Sigmoid colon (tissue), 7 donors: ENCODE results near the gene IMMP2L. TPM values are rescaled to one million over a fixed set of nuclear protein-coding genes. Genes with fewer than 3 reads are reported as not detected.

Source experiments
- DNase-seq: peaks from one replicate; pipeline ENCODE4 v3.0.0-alpha.2; 2019
- H3K27ac ChIP-seq, 4 donors: fragments of 200-600 bp; sonication (generic); one replicate each; pipeline ENCODE4 v1.5.1; 2016 to 2019; ENCODE audit warnings: mild to moderate bottlenecking in 1 of 4
- H3K27me3 ChIP-seq, 3 donors: fragments of 200-600 bp; sonication (generic); one replicate each; pipeline ENCODE4 v1.5.1; 2019; ENCODE audit warnings: mild to moderate bottlenecking in 1 of 3
- H3K36me3 ChIP-seq, 4 donors: fragments of 200-600 bp; sonication (generic); one replicate each; pipeline ENCODE4 v1.5.1; 2016 to 2019
- H3K4me1 ChIP-seq, 4 donors: fragments of 200-600 bp; sonication (generic); one replicate each; pipeline ENCODE4 v1.5.1; 2017 to 2019
- H3K4me3 ChIP-seq, 4 donors: fragments of 200-600 bp; sonication (generic); one replicate each; pipeline ENCODE4 v1.5.1; 2017 to 2019; ENCODE audit warnings: mild to moderate bottlenecking in 2 of 4, moderate library complexity in 1 of 4
- H3K9me3 ChIP-seq, 4 donors: fragments of 200-600 bp in 3 of 4; sonication (generic) in 3 of 4; one replicate each; pipeline versions ENCODE4 v1.5.1 to v1.6.1; 2013 to 2019
- CTCF ChIP-seq, 4 experiments: fragments of 450-650 bp in 3 of 4; fragments of 200-600 bp in 1 of 4; IDR thresholded peaks; one replicate each; pipeline ENCODE4 v1.5.1; 2016 to 2019; ENCODE audit warnings: antibody characterized with exemption in 4 of 4, mild to moderate bottlenecking in 3 of 4, moderate library complexity in 2 of 4
- EP300 ChIP-seq, 4 donors: sonication (generic); formaldehyde crosslinking; IDR thresholded peaks; one replicate each; pipeline ENCODE4 v1.6.1; 2017; ENCODE audit warnings: antibody characterized with exemption in 4 of 4
- POLR2A ChIP-seq, 2 donors: fragments of 450-650 bp; IDR thresholded peaks; one replicate each; pipeline ENCODE4 v1.6.1; 2016; ENCODE audit warnings: antibody characterized with exemption in 2 of 2, mild to moderate bottlenecking in 2 of 2, moderate library complexity in 2 of 2
- POLR2AphosphoS5 ChIP-seq, 4 donors: sonication (generic); formaldehyde crosslinking; IDR thresholded peaks; one replicate each; pipeline ENCODE4 v1.6.1; 2017; ENCODE audit warnings: antibody characterized with exemption in 4 of 4
- WGBS, 2 donors: extraction: QIAGEN DNeasy Blood & Tissue Kit; methylation state at CpG; one replicate each; pipeline ENCODE4 v1.1.7; 2013; 5-methylcytosine and 5-hydroxymethylcytosine counted together
- intact Hi-C: fragments of 100-400 bp; cut with DNase I; formaldehyde crosslinking; loops from one replicate; pipeline ENCODE4 v1.15.1; 2023
- polyA plus RNA-seq, 3 donors: library from polyadenylated mRNA; stranded (reverse); fragments of 200-250 nt; gene quantifications; one replicate each; pipeline ENCODE4 v1.2.3, GENCODE V29; 2013
- total RNA-seq, 4 donors: library from RNA; depleted of rRNA; stranded (reverse); fragments of >200 nt; gene quantifications; one replicate each; pipeline ENCODE4 v1.1.0, GENCODE V29; 2016
- donor health status: healthy with polysubstance abuse.
- donor health status: Bipolar disorder and iron deficiency.
- donor health status: healthy.

Gene IMMP2L
- total and polyA plus RNA-seq, 7 donors: 2.5 to 57.9 (median 18.5) TPM

GRCh38 chr7:111388016-111388415, 174.3 kb downstream of the IMMP2L start:
- Histone ChIP-seq H3K27ac (no peak overlapping the region), H3K27me3 (no peaks in the 10 kb centered on the region), H3K36me3 (no peaks in the 10 kb centered on the region), H3K4me1 (peaks cover 0 to 8% (median 1%) of the 10 kb centered on the region in 4 donors), H3K9me3 (no peaks in the 10 kb centered on the region), H3K4me3 (no peak overlapping the region)
- TF ChIP-seq EP300 (IDR thresholded peaks at IDR 0.05) (no peak), POLR2A (IDR thresholded peaks at IDR 0.05) (no peak), POLR2AphosphoS5 (IDR thresholded peaks at IDR 0.05) (no peak), CTCF (IDR thresholded peaks at IDR 0.05) (no peak)
- intact Hi-C loops: no loop called here
- 86 to 92% methylated on average over 2 of the region's 2 CpGs for WGBS, 2 donors
- DNase-seq: no peak

- DNase-seq: no peak
- Histone ChIP-seq H3K27me3 (no peaks in the 10 kb centered on the region), H3K36me3 (no peaks in the 10 kb centered on the region), H3K4me1 (no peaks in the 10 kb centered on the region), H3K4me3 (no peak overlapping the region), H3K9me3 (no peaks in the 10 kb centered on the region), H3K27ac (no peak overlapping the region)
- TF ChIP-seq CTCF (IDR thresholded peaks at IDR 0.05): no peak
- no peak for TF ChIP-seq EP300 (IDR thresholded peaks at IDR 0.05)
- TF ChIP-seq POLR2A (IDR thresholded peaks at IDR 0.05): no peak
- no peak for TF ChIP-seq POLR2AphosphoS5 (IDR thresholded peaks at IDR 0.05)
- intact Hi-C loops: no loop called here
- 91 to 92% methylated on average over 3 of the region's 3 CpGs for WGBS, 2 donors
Measured at GRCh38 chr7:111384065-111384891, 178.0 kb downstream of the IMMP2L start.

GRCh38 chr7:111383133-111383532, 179.2 kb downstream of the IMMP2L start:
- Histone ChIP-seq H3K9me3 (no peaks in the 10 kb centered on the region), H3K36me3 (no peaks in the 10 kb centered on the region), H3K4me3 (no peak overlapping the region), H3K27ac (no peak overlapping the region), H3K4me1 (no peaks in the 10 kb centered on the region), H3K27me3 (no peaks in the 10 kb centered on the region)
- 97 to 99% methylated on average over 3 of the region's 3 CpGs for WGBS, 2 donors
- DNase-seq: no peak
- no peak for TF ChIP-seq POLR2A (IDR thresholded peaks at IDR 0.05)
- no peak for TF ChIP-seq POLR2AphosphoS5 (IDR thresholded peaks at IDR 0.05)
- no peak for TF ChIP-seq EP300 (IDR thresholded peaks at IDR 0.05)
- TF ChIP-seq CTCF (IDR thresholded peaks at IDR 0.05): no peak
- intact Hi-C loops: no loop called here

GRCh38 chr7:111381590-111381989, 180.7 kb downstream of the IMMP2L start:
- no peaks in the 10 kb centered on the region for H3K4me1 ChIP-seq
- no peak for DNase-seq
- WGBS, 2 donors: 97 to 98% methylated on average over 2 of the region's 2 CpGs
- H3K4me3 ChIP-seq: no peak overlapping the region
- H3K36me3 ChIP-seq: no peaks in the 10 kb centered on the region
- intact Hi-C loops: no loop called here
- H3K27me3 ChIP-seq: no peaks in the 10 kb centered on the region
- no peaks in the 10 kb centered on the region for H3K9me3 ChIP-seq
- TF ChIP-seq CTCF (IDR thresholded peaks at IDR 0.05): no peak
- no peak for TF ChIP-seq EP300 (IDR thresholded peaks at IDR 0.05)
- no peak for TF ChIP-seq POLR2A (IDR thresholded peaks at IDR 0.05)
- TF ChIP-seq POLR2AphosphoS5 (IDR thresholded peaks at IDR 0.05): no peak
- no peak overlapping the region for H3K27ac ChIP-seq
